Esophagus squamous epithelium (tissue), 5 donors: ENCODE results near the gene POC1A. TPM values are rescaled to one million over a fixed set of nuclear protein-coding genes. Genes with fewer than 3 reads are reported as not detected.

Experiments used
- DNase-seq: peaks from one replicate; lab custom pipeline; 2025; lab: John Stamatoyannopoulos, UW
- H3K27ac ChIP-seq, 4 donors: fragments of 200-600 bp; sonication (generic); one replicate each; pipeline ENCODE4 v1.5.1; 2016 to 2019; ENCODE audit warnings: mild to moderate bottlenecking in 1 of 4
- H3K27me3 ChIP-seq, 4 donors: fragments of 200-600 bp; sonication (generic); 1 replicate in 3 of 4; 2 replicates in 1 of 4; pipeline versions ENCODE4 v1.5.1 to v1.6.0; 2017 to 2021; ENCODE audit warnings: antibody characterized with exemption in 1 of 4
- H3K36me3 ChIP-seq, 3 donors: fragments of 200-600 bp; sonication (generic); one replicate each; pipeline ENCODE4 v1.5.1; 2016 to 2019
- H3K4me1 ChIP-seq, 3 donors: fragments of 200-600 bp; sonication (generic); one replicate each; pipeline ENCODE4 v1.5.1; 2017 to 2019
- H3K4me3 ChIP-seq, 4 donors: fragments of 200-600 bp; sonication (generic); 1 replicate in 3 of 4; 2 replicates in 1 of 4; pipeline ENCODE4 v1.5.1; 2016 to 2019; ENCODE audit warnings: mild to moderate bottlenecking in 2 of 4, moderate library complexity in 1 of 4
- H3K9me3 ChIP-seq, 3 donors: fragments of 200-600 bp; sonication (generic); one replicate each; pipeline ENCODE4 v1.5.1; 2016 to 2019
- POLR2A ChIP-seq, 4 donors: fragments of 450-650 bp; IDR thresholded peaks; one replicate each; pipeline ENCODE4 v1.6.1; 2017; ENCODE audit warnings: antibody characterized with exemption in 4 of 4, mild to moderate bottlenecking in 4 of 4, moderate library complexity in 3 of 4
- WGBS, 2 donors: methylation state at CpG; one replicate each; pipeline ENCODE4 v1.1.5; 2018; 5-methylcytosine and 5-hydroxymethylcytosine counted together
- intact Hi-C: fragments of 100-400 bp; cut with DNase I; formaldehyde crosslinking; loops from one replicate; pipeline ENCODE4 v1.15.0; 2022
- total RNA-seq, 4 donors: library from RNA; depleted of rRNA; stranded (reverse); fragments of >200 nt; gene quantifications; one replicate each; pipeline ENCODE4 v1.1.0, GENCODE V29; 2016
- TF ChIP-seq, protein P1 (sequence below), 6 experiments: fragments of 450-650 bp in 4 of 6; fragments of 200-600 bp in 2 of 6; sonication (generic) in 2 of 6; IDR thresholded peaks; one replicate each; pipeline ENCODE4 v1.5.1; 2016 to 2019; ENCODE audit warnings: antibody characterized with exemption in 6 of 6, mild to moderate bottlenecking in 4 of 6, moderate library complexity in 4 of 6
- donor health status: DM: yes; HTN: yes; CAD: no.

The POC1A gene
- total RNA-seq, 4 donors from 2014 or later: 2.7 to 10.3 (median 4.8) TPM

GRCh38 chr3:52068055-52068571, 86.1 kb downstream of the POC1A start:
- H3K9me3 ChIP-seq: no peaks in the 10 kb centered on the region
- H3K4me3 ChIP-seq: no peak overlapping the region
- DNase-seq: no peak
- TF ChIP-seq, protein P1, sequence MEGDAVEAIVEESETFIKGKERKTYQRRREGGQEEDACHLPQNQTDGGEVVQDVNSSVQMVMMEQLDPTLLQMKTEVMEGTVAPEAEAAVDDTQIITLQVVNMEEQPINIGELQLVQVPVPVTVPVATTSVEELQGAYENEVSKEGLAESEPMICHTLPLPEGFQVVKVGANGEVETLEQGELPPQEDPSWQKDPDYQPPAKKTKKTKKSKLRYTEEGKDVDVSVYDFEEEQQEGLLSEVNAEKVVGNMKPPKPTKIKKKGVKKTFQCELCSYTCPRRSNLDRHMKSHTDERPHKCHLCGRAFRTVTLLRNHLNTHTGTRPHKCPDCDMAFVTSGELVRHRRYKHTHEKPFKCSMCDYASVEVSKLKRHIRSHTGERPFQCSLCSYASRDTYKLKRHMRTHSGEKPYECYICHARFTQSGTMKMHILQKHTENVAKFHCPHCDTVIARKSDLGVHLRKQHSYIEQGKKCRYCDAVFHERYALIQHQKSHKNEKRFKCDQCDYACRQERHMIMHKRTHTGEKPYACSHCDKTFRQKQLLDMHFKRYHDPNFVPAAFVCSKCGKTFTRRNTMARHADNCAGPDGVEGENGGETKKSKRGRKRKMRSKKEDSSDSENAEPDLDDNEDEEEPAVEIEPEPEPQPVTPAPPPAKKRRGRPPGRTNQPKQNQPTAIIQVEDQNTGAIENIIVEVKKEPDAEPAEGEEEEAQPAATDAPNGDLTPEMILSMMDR (IDR thresholded peaks at IDR 0.05): no peak
- no peak for TF ChIP-seq POLR2A (IDR thresholded peaks at IDR 0.05)
- WGBS, 2 donors: 82 to 87% methylated on average over 3 to 12 of the region's 12 CpGs
- H3K27ac ChIP-seq: peak overlapping the region in 3 of 4 donors; percentile 12 to 60 (median 14)
- peaks cover 36 to 91% (median 46%) of the 10 kb centered on the region in 3 donors for H3K4me1 ChIP-seq
- intact Hi-C loops: no loop called here
- no peaks in the 10 kb centered on the region for H3K36me3 ChIP-seq
- H3K27me3 ChIP-seq: no peaks in the 10 kb centered on the region

GRCh38 chr3:52067526-52067925, 86.7 kb downstream of the POC1A start:
- H3K36me3 ChIP-seq: no peaks in the 10 kb centered on the region
- H3K27ac ChIP-seq: peak overlapping the region; percentile 10 to 86 (median 36)
- DNase-seq: no peak
- no peaks in the 10 kb centered on the region for H3K27me3 ChIP-seq
- H3K9me3 ChIP-seq: no peaks in the 10 kb centered on the region
- TF ChIP-seq, protein P1 (IDR thresholded peaks at IDR 0.05): no peak
- TF ChIP-seq POLR2A (IDR thresholded peaks at IDR 0.05): no peak
- H3K4me3 ChIP-seq: no peak overlapping the region
- 53 to 78% methylated on average over 3 to 4 of the region's 4 CpGs for WGBS, 2 donors
- intact Hi-C loops: no loop called here
- peaks cover 42 to 97% (median 52%) of the 10 kb centered on the region in 3 donors for H3K4me1 ChIP-seq

DNA sequence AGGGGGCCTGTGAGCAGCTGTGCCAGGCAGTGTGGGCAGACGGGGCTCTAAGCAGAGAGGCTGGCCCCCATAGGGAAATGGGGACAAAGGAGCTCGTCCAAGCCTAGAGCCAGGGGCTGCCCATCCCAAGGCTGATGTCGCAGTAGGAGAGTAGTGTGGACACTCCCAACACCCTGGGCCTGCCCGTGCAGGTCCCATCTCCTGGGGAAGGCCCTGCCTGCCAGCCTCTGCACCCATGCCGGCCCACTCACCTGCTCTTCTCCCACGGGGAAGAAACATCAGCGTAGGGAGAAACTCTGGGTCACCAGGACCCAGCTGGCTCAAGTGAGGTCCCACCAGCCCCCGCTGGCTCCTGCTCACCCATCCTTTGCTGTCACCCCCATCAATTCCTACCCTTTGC, 87.2 kb downstream of the POC1A start:
- Histone ChIP-seq H3K9me3 (no peaks in the 10 kb centered on the region), H3K27me3 (no peaks in the 10 kb centered on the region), H3K4me1 (peaks cover 45 to 98% (median 57%) of the 10 kb centered on the region in 3 donors), H3K36me3 (no peaks in the 10 kb centered on the region), H3K4me3 (no peak overlapping the region), H3K27ac (peak overlapping the region in 3 of 4 donors; percentile 60 to 86 (median 81))
- intact Hi-C loops: no loop called here
- DNase-seq: no peak
- 68 to 80% methylated on average over 2 to 3 of the region's 8 CpGs for WGBS, 2 donors
- no peak for TF ChIP-seq POLR2A (IDR thresholded peaks at IDR 0.05)
- TF ChIP-seq, protein P1 (IDR thresholded peaks at IDR 0.05): no peak

DNA sequence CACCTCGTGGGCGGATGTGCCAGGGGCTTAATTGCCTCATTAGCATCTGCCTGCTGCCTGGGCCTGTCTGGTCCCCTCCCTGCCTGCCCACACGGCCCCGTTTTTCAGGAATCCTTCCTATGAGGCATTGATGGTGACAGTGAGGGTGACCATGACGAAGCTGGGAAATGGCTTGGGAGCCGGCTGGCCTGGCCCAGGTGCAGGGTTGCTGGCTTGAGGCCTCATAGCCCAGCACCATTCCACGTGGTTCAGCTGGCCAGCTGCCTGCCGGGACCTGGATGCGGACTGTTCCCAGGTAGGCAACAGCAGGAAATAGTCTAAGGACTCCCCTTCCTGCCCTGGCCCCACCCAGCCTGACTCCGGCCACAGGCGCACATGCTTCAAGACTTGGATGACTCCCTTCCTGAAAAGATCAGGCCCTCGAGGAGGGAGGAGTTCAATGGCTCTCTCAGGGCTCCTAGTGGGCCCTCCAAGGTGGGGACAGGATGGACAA, 88.9 kb downstream of the POC1A start:
- no peak for DNase-seq
- peak in 1 of 4 donors; percentile 5 for TF ChIP-seq POLR2A (IDR thresholded peaks at IDR 0.05)
- TF ChIP-seq, protein P1 (IDR thresholded peaks at IDR 0.05): no peak
- Histone ChIP-seq H3K4me3 (no peak overlapping the region), H3K27ac (peak overlapping the region; percentile 81 to 86 (median 85)), H3K4me1 (peaks cover 44 to 98% (median 69%) of the 10 kb centered on the region in 3 donors), H3K36me3 (no peaks in the 10 kb centered on the region), H3K9me3 (no peaks in the 10 kb centered on the region), H3K27me3 (no peaks in the 10 kb centered on the region)
- 22 to 64% methylated on average over 4 to 5 of the region's 12 CpGs for WGBS, 2 donors
- intact Hi-C loops: no loop called here

- no peak overlapping the region for H3K4me3 ChIP-seq
- TF ChIP-seq, protein P1 (IDR thresholded peaks at IDR 0.05): no peak
- no peak for TF ChIP-seq POLR2A (IDR thresholded peaks at IDR 0.05)
- H3K27me3 ChIP-seq: no peaks in the 10 kb centered on the region
- peak overlapping the region; percentile 81 to 86 (median 85) for H3K27ac ChIP-seq
- H3K4me1 ChIP-seq: peaks cover 44 to 98% (median 77%) of the 10 kb centered on the region in 3 donors
- no peak for DNase-seq
- no peaks in the 10 kb centered on the region for H3K36me3 ChIP-seq
- 57 to 60% methylated on average over 1 to 2 of the region's 8 CpGs for WGBS, 2 donors
- H3K9me3 ChIP-seq: no peaks in the 10 kb centered on the region
- intact Hi-C loops: no loop called here
These were observed 89.7 kb downstream of the POC1A start for GRCh38 chr3:52064561-52064960.
